SK-N-SH (cell line): ENCODE measurements around the gene EXOC6B. TPM values are rescaled to one million over a fixed set of nuclear protein-coding genes. Genes with fewer than 3 reads are reported as not detected.

Experiments
- CTCF ChIA-PET: fragments of 300-600, 350-600 bp; formaldehyde crosslinking; extraction: SDS; loops from one replicate; lab custom pipeline; 2021; lab: Yijun Ruan, JAX
- POLR2A ChIA-PET: fragments of 350-600 bp; sonication (Branson Sonifier 250); formaldehyde crosslinking; extraction: SDS; loops from one replicate; lab custom pipeline; 2020; ENCODE audit warnings: antibody characterized with exemption, inconsistent platforms; lab: Yijun Ruan, JAX
- DNase-seq: peaks from one replicate; pipeline ENCODE4 v3.0.0; 2012
- H2AFZ ChIP-seq: fragments of 200-600 bp; sonication (generic); 2 replicates; pipeline ENCODE4 v1.8.1; 2016; ENCODE audit warnings: antibody characterized with exemption, mild to moderate bottlenecking, low read depth
- H3F3A ChIP-seq: fragments of 200-600 bp; sonication (generic); replicated peaks from 2 replicates; pipeline ENCODE3; 2016; ENCODE audit warnings: antibody characterized with exemption, mild to moderate bottlenecking; ENCODE audit not compliant: insufficient read depth
- H3K27ac ChIP-seq, 2 experiments: fragments of 200-500 bp in 1 of 2; fragments of 200-600 bp in 1 of 2; sonication (Bioruptor generic) in 1 of 2; sonication (generic), shearing (Covaris generic) in 1 of 2; 2 replicates each; pipeline versions ENCODE4 v1.5.1 to v1.6.1; 2014 to 2016; ENCODE audit warnings: low read depth in 2 of 2, inconsistent platforms in 1 of 2, low read length in 1 of 2, mild to moderate bottlenecking in 1 of 2, mixed read lengths in 1 of 2
- H3K27me3 ChIP-seq: fragments of 200-600 bp; sonication (generic), shearing (Covaris generic); 2 replicates; pipeline ENCODE4 v1.6.1; 2016; ENCODE audit warnings: mixed run types; ENCODE audit not compliant: insufficient read depth
- H3K36me3 ChIP-seq, 2 experiments: fragments of 200-500 bp in 1 of 2; fragments of 200-600 bp in 1 of 2; sonication (Bioruptor generic) in 1 of 2; sonication (generic) in 1 of 2; replicated peaks in 1 of 2; 2 replicates each; pipeline versions ENCODE3 to v1.5.1; 2014 to 2016; ENCODE audit warnings: low read length in 1 of 2, mild to moderate bottlenecking in 1 of 2; ENCODE audit not compliant: insufficient read depth in 2 of 2, control insufficient read depth in 1 of 2
- H3K4me1 ChIP-seq, 2 experiments: fragments of 200-500 bp in 1 of 2; fragments of 200-600 bp in 1 of 2; sonication (Bioruptor generic) in 1 of 2; sonication (generic), shearing (Covaris generic) in 1 of 2; 2 replicates each; pipeline versions ENCODE4 v1.5.1 to v1.6.1; 2014 to 2016; ENCODE audit warnings: low read depth in 1 of 2, low read length in 1 of 2, mixed run types in 1 of 2; ENCODE audit not compliant: insufficient read depth in 2 of 2, control insufficient read depth in 1 of 2
- H3K4me2 ChIP-seq: fragments of 200-600 bp; sonication (generic), shearing (Covaris generic); 2 replicates; pipeline ENCODE4 v1.6.1; 2017; ENCODE audit warnings: mixed run types
- H3K4me3 ChIP-seq, 2 experiments: fragments of 200-500 bp in 1 of 2; fragments of 200-600 bp in 1 of 2; sonication (Bioruptor generic) in 1 of 2; sonication (generic), shearing (Covaris generic) in 1 of 2; 2 replicates each; pipeline versions ENCODE4 v1.5.1 to v1.8.1; 2014 to 2016; ENCODE audit warnings: low read depth in 2 of 2, inconsistent platforms in 1 of 2, low read length in 1 of 2, mild to moderate bottlenecking in 1 of 2, mixed read lengths in 1 of 2, moderate library complexity in 1 of 2
- H3K79me2 ChIP-seq: fragments of 200-600 bp; sonication (generic); 2 replicates; pipeline ENCODE4 v1.8.1; 2017; ENCODE audit warnings: mild to moderate bottlenecking; ENCODE audit not compliant: insufficient read depth
- H3K9ac ChIP-seq: fragments of 200-600 bp; sonication (generic); 2 replicates; pipeline ENCODE4 v1.6.1; 2017; ENCODE audit warnings: mixed run types
- H3K9me2 ChIP-seq: fragments of 200-600 bp; sonication (generic); 2 replicates; pipeline ENCODE4 v1.6.1; 2017; ENCODE audit warnings: mixed run types
- H3K9me3 ChIP-seq: fragments of 200-600 bp; sonication (generic); 2 replicates; pipeline ENCODE4 v1.6.1; 2017; ENCODE audit warnings: mixed run types, mild to moderate bottlenecking, moderate library complexity
- H4K20me1 ChIP-seq: fragments of 200-600 bp; sonication (generic); 2 replicates; pipeline ENCODE4 v1.6.1; 2017; ENCODE audit warnings: mild to moderate bottlenecking, mixed run types; ENCODE audit not compliant: insufficient read depth
- CHD2 ChIP-seq: fragments of 150-350 bp; IDR thresholded peaks from 2 replicates; pipeline ENCODE4 v1.6.1; 2018; ENCODE audit warnings: low read length; ENCODE audit not compliant: partially characterized antibody
- CTCF ChIP-seq: fragments of 200-600 bp; sonication (generic); IDR thresholded peaks from 2 replicates; pipeline ENCODE4 v1.6.1; 2017; ENCODE audit warnings: antibody characterized with exemption, mild to moderate bottlenecking, moderate library complexity
- ELF1 ChIP-seq: IDR thresholded peaks from 2 replicates; pipeline ENCODE4 v1.4.0; 2012
- EP300 ChIP-seq, 2 experiments: IDR thresholded peaks; 2 replicates each; pipeline versions ENCODE4 v1.4.0 to v1.6.1; 2012; ENCODE audit warnings: borderline replicate concordance in 1 of 2, low read depth in 1 of 2, low read length in 1 of 2
- EZH2phosphoT487 ChIP-seq: fragments of 200-600 bp; sonication (generic); IDR thresholded peaks from 2 replicates; pipeline ENCODE4 v1.6.1; 2017; ENCODE audit warnings: low read depth, mixed run types, mild to moderate bottlenecking, antibody characterized with exemption, moderate library complexity, borderline replicate concordance
- FOSL2 ChIP-seq: IDR thresholded peaks from 2 replicates; pipeline ENCODE4 v1.4.0; 2012; ENCODE audit warnings: low read depth, mild to moderate bottlenecking, moderate library complexity, borderline replicate concordance
- FOXJ3 ChIP-seq: sonication (generic); formaldehyde crosslinking; IDR thresholded peaks from 2 replicates; pipeline ENCODE4 v1.5.1; 2020; ENCODE audit warnings: mild to moderate bottlenecking, missing genetic modification reagents
- IRF3 ChIP-seq: fragments of 150-350 bp; IDR thresholded peaks from 2 replicates; pipeline ENCODE4 v1.6.1; 2016; ENCODE audit warnings: mild to moderate bottlenecking, low read depth, low read length
- JUND ChIP-seq: IDR thresholded peaks from 2 replicates; pipeline ENCODE4 v1.4.0; 2012
- MEF2A ChIP-seq: IDR thresholded peaks from 2 replicates; pipeline ENCODE4 v1.4.0; 2012; ENCODE audit warnings: low read depth, borderline replicate concordance
- MXI1 ChIP-seq: IDR thresholded peaks from 2 replicates; pipeline ENCODE4 v1.6.1; 2012; ENCODE audit warnings: mild to moderate bottlenecking, low read depth, low read length, improper control_type of control experiment
- NFIC ChIP-seq: IDR thresholded peaks from 2 replicates; pipeline ENCODE4 v1.4.0; 2012; ENCODE audit warnings: borderline replicate concordance
- NRF1 ChIP-seq: IDR thresholded peaks from 2 replicates; pipeline ENCODE4 v1.6.1; 2012; ENCODE audit warnings: low read depth, mild to moderate bottlenecking, low read length
- RCOR1 ChIP-seq: fragments of 150-350 bp; IDR thresholded peaks from 2 replicates; pipeline ENCODE4 v1.6.1; 2017; ENCODE audit warnings: antibody characterized with exemption, low read length
- RFX5 ChIP-seq: IDR thresholded peaks from 2 replicates; pipeline ENCODE4 v1.6.1; 2012; ENCODE audit warnings: mild to moderate bottlenecking, improper control_type of control experiment, low read length
- SMC3 ChIP-seq: IDR thresholded peaks from 2 replicates; pipeline ENCODE4 v1.6.1; 2012; ENCODE audit warnings: low read depth, low read length, improper control_type of control experiment
- TAF1 ChIP-seq: IDR thresholded peaks from 2 replicates; pipeline ENCODE4 v1.6.1; 2012; ENCODE audit warnings: low read depth, mild to moderate bottlenecking, low read length, moderate library complexity, borderline replicate concordance
- TEAD4 ChIP-seq: IDR thresholded peaks from 2 replicates; pipeline ENCODE4 v1.4.0; 2012; ENCODE audit warnings: mild to moderate bottlenecking, borderline replicate concordance; ENCODE audit not compliant: insufficient read depth
- USF1 ChIP-seq: IDR thresholded peaks from 2 replicates; pipeline ENCODE4 v1.4.0; 2012; ENCODE audit warnings: low read depth, borderline replicate concordance
- WGBS: methylation state at CpG from one replicate; pipeline ENCODE4 v1.1.6; 2017; ENCODE audit warnings: low lambda C conversion rate; 5-methylcytosine and 5-hydroxymethylcytosine counted together
- polyA plus RNA-seq, 3 experiments: library from polyadenylated mRNA; depleted of rRNA; stranded (reverse); fragments of >200 nt; gene quantifications; 2 replicates each; pipeline ENCODE4 v1.2.3, GENCODE V29; 2012

EXOC6B gene
- polyA plus RNA-seq, 1 of the 3 experiments (the other 2 are of a cell fraction), result 7.4 TPM

GRCh38 chr2:72835403-72835802 lies 9.6 kb upstream of the EXOC6B start:
- ChIA-PET POLR2A (no interaction called here), CTCF (interaction anchor here (0.6 to 1.5 kb wide), 4 partner anchors 25 to 312 kb away, joined by 3 to 7 read pairs (median 4); no protein-coding TSS in a partner anchor)
- no peaks in the 10 kb centered on the region for H3K4me1 ChIP-seq
- no peak for DNase-seq
- no peaks in the 10 kb centered on the region for H4K20me1 ChIP-seq
- no peaks in the 10 kb centered on the region for H3K9me3 ChIP-seq
- H3K27ac ChIP-seq, result no peak overlapping the region
- H3K27me3 ChIP-seq, result peaks cover 9% of the 10 kb centered on the region; the same call in 1 of the 2 replicates
- TF ChIP-seq EP300 (IDR thresholded peaks at IDR 0.05; ENCODE audit: borderline replicate concordance in 1 of 2, low read depth in 1 of 2, low read length in 1 of 2) (no peak), RFX5 (no peak), CHD2 (no peak)
- H3K79me2 ChIP-seq, result no peaks in the 10 kb centered on the region
- no peak overlapping the region for H3K4me3 ChIP-seq
- H3K9me2 ChIP-seq, result no peaks in the 10 kb centered on the region
- 5% methylated on average over 1 of the region's 1 CpG for WGBS
- no peak overlapping the region for H2AFZ ChIP-seq
- no peak overlapping the region for H3K4me2 ChIP-seq
- no peaks in the 10 kb centered on the region for H3K36me3 ChIP-seq
- H3F3A ChIP-seq, result no peaks in the 10 kb centered on the region
- no peak overlapping the region for H3K9ac ChIP-seq

GRCh38 chr2:72834596-72834995 lies 8.8 kb upstream of the EXOC6B start:
- DNase-seq, result no peak
- Histone ChIP-seq H3K27me3 (peaks cover 9% of the 10 kb centered on the region; the same call in 1 of the 2 replicates), H3K79me2 (no peaks in the 10 kb centered on the region), H3K9ac (no peak overlapping the region), H3K36me3 (no peaks in the 10 kb centered on the region), H2AFZ (no peak overlapping the region), H3F3A (no peaks in the 10 kb centered on the region), H3K27ac (no peak overlapping the region), H3K9me2 (no peaks in the 10 kb centered on the region), H3K9me3 (no peaks in the 10 kb centered on the region), H3K4me2 (no peak overlapping the region), H4K20me1 (no peaks in the 10 kb centered on the region), H3K4me1 (no peaks in the 10 kb centered on the region), H3K4me3 (no peak overlapping the region)
- POLR2A ChIA-PET, result no interaction called here
- 10% methylated on average over 1 of the region's 1 CpG for WGBS
- CTCF ChIA-PET, result interaction anchor here (1.1 to 1.5 kb wide), 2 partner anchors 25 to 28 kb away, joined by 5 to 7 read pairs; no protein-coding TSS in a partner anchor
- TF ChIP-seq FOSL2 (no peak), TAF1 (no peak), FOXJ3 (CRISPR knock-in tag) (no peak), SMC3 (no peak), NRF1 (no peak), CTCF (no peak), USF1 (no peak), EZH2phosphoT487 (no peak), MXI1 (no peak), IRF3 (no peak), ELF1 (no peak), MEF2A (no peak), EP300 (IDR thresholded peaks at IDR 0.05; ENCODE audit: borderline replicate concordance in 1 of 2, low read depth in 1 of 2, low read length in 1 of 2) (no peak), JUND (no peak), RCOR1 (no peak), TEAD4 (no peak), NFIC (no peak)
